Lung (tissue), 12 donors: ENCODE measurements around the gene SLC35F1. TPM values are rescaled to one million over a fixed set of nuclear protein-coding genes. Genes with fewer than 3 reads are reported as not detected.

Source experiments
- ATAC-seq: fragments of 200-7000 bp; cut with Tn5 transposase; one replicate; pipeline ENCODE4 v1.9.1; 2020; ENCODE audit warnings: moderate number of reproducible peaks; ENCODE audit not compliant: insufficient read depth, low FRiP score
- DNase-seq, 3 donors: peaks; one replicate each; pipeline ENCODE4 v3.0.0-alpha.2; 2013 to 2017
- H3K27ac ChIP-seq, 2 donors: one replicate each; pipeline ENCODE4 v1.5.1; 2013; ENCODE audit warnings: mild to moderate bottlenecking in 2 of 2, moderate library complexity in 2 of 2, control low read depth in 1 of 2, inconsistent platforms in 1 of 2, low read depth in 1 of 2, low read length in 1 of 2
- H3K27me3 ChIP-seq, 3 donors: one replicate each; pipeline ENCODE4 v1.5.1; 2013; ENCODE audit warnings: low read length in 2 of 3; ENCODE audit not compliant: control insufficient read depth in 3 of 3, insufficient read depth in 3 of 3
- H3K36me3 ChIP-seq, 4 donors: one replicate each; pipeline ENCODE4 v1.5.1; 2013; ENCODE audit warnings: low read length in 4 of 4, mild to moderate bottlenecking in 1 of 4, moderate library complexity in 1 of 4; ENCODE audit not compliant: control insufficient read depth in 4 of 4, insufficient read depth in 4 of 4
- H3K4me1 ChIP-seq, 5 donors: one replicate each; pipeline ENCODE4 v1.5.1; 2013; ENCODE audit warnings: low read length in 5 of 5, mild to moderate bottlenecking in 2 of 5, moderate library complexity in 1 of 5; ENCODE audit not compliant: control insufficient read depth in 5 of 5, insufficient read depth in 5 of 5
- H3K4me3 ChIP-seq: one replicate; pipeline ENCODE4 v1.5.1; 2013; ENCODE audit warnings: mild to moderate bottlenecking, control low read depth, moderate library complexity
- H3K9ac ChIP-seq, 2 donors: one replicate each; pipeline ENCODE4 v1.5.1; 2013; ENCODE audit warnings: low read length in 2 of 2, control low read depth in 1 of 2; ENCODE audit not compliant: insufficient read depth in 1 of 2
- H3K9me3 ChIP-seq, 4 donors: one replicate each; pipeline ENCODE4 v1.5.1; 2013; ENCODE audit warnings: low read length in 3 of 4, mild to moderate bottlenecking in 1 of 4, moderate library complexity in 1 of 4; ENCODE audit not compliant: control insufficient read depth in 4 of 4, insufficient read depth in 3 of 4
- WGBS, 2 donors: extraction: QIAGEN DNeasy Blood & Tissue Kit; methylation state at CpG; one replicate each; pipeline ENCODE4 v1.1.7; 2013; 5-methylcytosine and 5-hydroxymethylcytosine counted together
- polyA plus RNA-seq, 2 donors: library from polyadenylated mRNA; stranded (reverse); fragments of 200-250 nt; gene quantifications; one replicate each; pipeline ENCODE4 v1.2.1, GENCODE V29; 2013
- total RNA-seq, 2 donors: library from RNA; depleted of rRNA in 1 of 2; stranded (reverse); fragments of >200 nt in 1 of 2; gene quantifications; one replicate each; pipeline ENCODE4 v1.2.1, GENCODE V29; 2014 to 2021
- TF ChIP-seq, protein P1 (sequence below): IDR thresholded peaks from 2 replicates; pipeline ENCODE4 v1.5.1; 2012; ENCODE audit warnings: mild to moderate bottlenecking; ENCODE audit errors: control extremely low read depth, extremely low read depth
- donor health status: control.
- donor health status: control.
- donor health status: Bipolar disorder and iron deficiency.
- donor health status: healthy.
- donor health status: DM: yes; HTN: yes; CAD: no.

Gene SLC35F1
- total and polyA plus RNA-seq, 4 donors = 0.04 to 5.7 (median 0.07) TPM

DNA sequence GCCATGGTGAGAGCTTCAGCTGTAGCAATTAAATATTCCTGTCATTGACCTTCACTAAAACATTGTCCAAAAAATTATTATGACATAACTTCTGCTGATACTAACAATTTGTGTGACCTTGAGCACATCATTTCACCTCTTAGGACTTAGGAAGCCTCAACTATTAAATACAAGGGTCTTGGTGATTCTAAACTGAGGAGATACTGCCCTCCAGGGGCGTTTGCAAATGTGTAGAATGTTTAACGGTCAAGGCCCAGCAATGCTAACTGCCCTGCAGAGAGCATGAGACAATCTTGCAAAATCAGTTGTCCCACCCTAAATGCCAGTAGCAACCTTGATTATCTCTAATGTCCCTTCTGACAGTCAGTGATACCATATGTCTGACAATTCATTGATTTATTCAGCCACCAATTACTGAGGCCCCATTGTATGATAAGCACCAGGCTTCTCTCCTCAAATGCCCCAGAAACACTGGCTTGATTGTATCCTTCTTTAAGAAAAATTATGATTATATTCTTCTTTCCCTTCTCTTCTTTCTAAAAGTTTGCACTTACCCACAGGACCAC lies 356.9 kb downstream of the SLC35F1 start:
- peak; percentile 59 to 80 (median 80) for DNase-seq
- Histone ChIP-seq H3K9me3 (peaks cover 0 to 2% (median 0%) of the 10 kb centered on the region in 4 donors), H3K9ac (no peak overlapping the region), H3K4me3 (no peak overlapping the region), H3K36me3 (no peaks in the 10 kb centered on the region), H3K27ac (no peak overlapping the region), H3K4me1 (no peaks in the 10 kb centered on the region), H3K27me3 (no peaks in the 10 kb centered on the region)
- 24 to 31% methylated on average over 2 of the region's 2 CpGs for WGBS, 2 donors
- no peak for ATAC-seq
- TF ChIP-seq, protein P1, sequence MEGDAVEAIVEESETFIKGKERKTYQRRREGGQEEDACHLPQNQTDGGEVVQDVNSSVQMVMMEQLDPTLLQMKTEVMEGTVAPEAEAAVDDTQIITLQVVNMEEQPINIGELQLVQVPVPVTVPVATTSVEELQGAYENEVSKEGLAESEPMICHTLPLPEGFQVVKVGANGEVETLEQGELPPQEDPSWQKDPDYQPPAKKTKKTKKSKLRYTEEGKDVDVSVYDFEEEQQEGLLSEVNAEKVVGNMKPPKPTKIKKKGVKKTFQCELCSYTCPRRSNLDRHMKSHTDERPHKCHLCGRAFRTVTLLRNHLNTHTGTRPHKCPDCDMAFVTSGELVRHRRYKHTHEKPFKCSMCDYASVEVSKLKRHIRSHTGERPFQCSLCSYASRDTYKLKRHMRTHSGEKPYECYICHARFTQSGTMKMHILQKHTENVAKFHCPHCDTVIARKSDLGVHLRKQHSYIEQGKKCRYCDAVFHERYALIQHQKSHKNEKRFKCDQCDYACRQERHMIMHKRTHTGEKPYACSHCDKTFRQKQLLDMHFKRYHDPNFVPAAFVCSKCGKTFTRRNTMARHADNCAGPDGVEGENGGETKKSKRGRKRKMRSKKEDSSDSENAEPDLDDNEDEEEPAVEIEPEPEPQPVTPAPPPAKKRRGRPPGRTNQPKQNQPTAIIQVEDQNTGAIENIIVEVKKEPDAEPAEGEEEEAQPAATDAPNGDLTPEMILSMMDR = no peak

DNA sequence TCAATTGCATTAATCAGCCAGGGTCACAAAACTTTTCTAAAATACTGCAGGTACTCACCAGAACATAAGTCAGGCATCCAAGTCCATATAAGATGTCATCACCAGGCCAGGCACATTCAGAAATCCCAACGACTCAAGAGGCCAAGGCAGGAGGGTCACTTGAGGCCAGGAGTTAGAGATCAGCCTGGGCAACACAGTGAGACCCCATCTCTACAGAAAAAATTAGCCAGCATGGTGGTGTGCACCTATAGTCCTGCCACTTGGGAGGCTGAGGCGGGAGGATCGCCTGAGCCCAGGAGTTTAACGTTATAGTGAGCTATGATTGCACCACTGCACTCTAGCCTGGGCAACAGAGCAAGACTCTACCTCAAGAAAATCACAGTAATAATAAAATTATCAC lies 362.6 kb downstream of the SLC35F1 start:
- TF ChIP-seq, protein P1 = no peak
- Histone ChIP-seq H3K27ac (no peak overlapping the region), H3K36me3 (no peaks in the 10 kb centered on the region), H3K4me1 (no peaks in the 10 kb centered on the region), H3K9ac (no peak overlapping the region), H3K4me3 (no peak overlapping the region), H3K27me3 (no peaks in the 10 kb centered on the region), H3K9me3 (peaks cover 0 to 2% (median 0%) of the 10 kb centered on the region in 4 donors)
- 87 to 93% methylated on average over 4 of the region's 4 CpGs for WGBS, 2 donors
- DNase-seq (no peak), ATAC-seq (no peak)

DNA sequence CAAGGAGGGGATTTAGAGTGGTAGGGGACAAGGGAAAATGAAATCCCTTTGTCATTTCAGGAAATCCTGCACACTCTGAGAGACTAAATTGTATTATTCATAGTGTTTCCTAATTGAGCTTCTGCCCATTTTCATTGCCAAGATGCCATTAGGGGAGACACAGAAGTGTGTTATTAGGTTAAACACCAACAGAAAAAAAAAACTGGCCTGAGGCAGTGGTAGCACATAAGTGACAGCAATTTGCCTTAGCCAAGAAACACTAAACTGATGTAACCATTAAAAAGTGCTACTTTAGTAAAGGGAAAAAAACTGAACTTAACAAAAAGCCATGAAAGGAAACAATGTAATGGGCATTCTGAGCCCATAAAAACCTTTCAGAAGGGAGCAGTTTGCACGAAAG lies 370.6 kb downstream of the SLC35F1 start:
- no peak overlapping the region for H3K4me3 ChIP-seq
- H3K9ac ChIP-seq = no peak overlapping the region
- no peaks in the 10 kb centered on the region for H3K9me3 ChIP-seq
- DNase-seq = no peak
- WGBS, 2 donors = 69 to 81% methylated on average over 1 of the region's 1 CpG
- TF ChIP-seq, protein P1 = no peak
- no peaks in the 10 kb centered on the region for H3K36me3 ChIP-seq
- H3K27me3 ChIP-seq = peaks cover 0 to 2% (median 0%) of the 10 kb centered on the region in 3 donors
- H3K27ac ChIP-seq = no peak overlapping the region
- ATAC-seq = no peak
- H3K4me1 ChIP-seq = no peaks in the 10 kb centered on the region

DNA sequence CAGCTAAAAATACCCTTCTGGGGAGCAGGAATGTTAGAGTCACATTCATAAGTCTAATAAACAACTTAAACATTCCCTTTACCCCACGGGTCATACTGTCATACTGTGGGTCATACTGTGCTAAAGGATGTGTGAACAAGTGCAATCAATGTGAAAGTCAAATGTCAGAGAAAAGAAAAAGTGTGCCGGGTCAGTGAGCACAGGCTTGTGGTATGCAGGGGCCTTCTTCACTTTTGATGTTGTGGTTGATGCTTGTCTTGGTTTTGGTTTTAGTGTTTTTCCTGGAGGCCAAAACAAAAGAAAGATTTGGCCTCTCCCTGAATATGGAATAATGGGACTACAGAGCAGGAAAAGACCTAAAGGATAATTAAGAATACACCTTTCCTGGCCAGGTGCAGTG lies 373.1 kb downstream of the SLC35F1 start:
- Histone ChIP-seq H3K4me3 (no peak overlapping the region), H3K36me3 (no peaks in the 10 kb centered on the region), H3K9ac (no peak overlapping the region), H3K27ac (no peak overlapping the region), H3K27me3 (peaks cover 0 to 2% (median 0%) of the 10 kb centered on the region in 3 donors), H3K4me1 (no peaks in the 10 kb centered on the region), H3K9me3 (no peaks in the 10 kb centered on the region)
- no peak for ATAC-seq
- TF ChIP-seq, protein P1 = no peak
- DNase-seq = no peak
- WGBS, 2 donors = 52 to 78% methylated on average over 2 of the region's 2 CpGs
